GM12878 (cell line): Measurements from ENCODE around the gene HSPA12A. TPM values are rescaled to one million over a fixed set of nuclear protein-coding genes. Genes with fewer than 3 reads are reported as not detected.

ENCODE experiments used
- ASH2L ChIP-seq: fragments of 300-600, 200-600 bp; sonication (generic); IDR thresholded peaks from 2 replicates; pipeline ENCODE4 v1.6.1; 2017; ENCODE audit warnings: low read depth, mild to moderate bottlenecking, borderline replicate concordance
- NFXL1 ChIP-seq: fragments of 450-650 bp; IDR thresholded peaks from 2 replicates; pipeline ENCODE4 v1.6.1; 2017; ENCODE audit warnings: antibody characterized with exemption, mild to moderate bottlenecking, borderline replicate concordance
- RUNX3 ChIP-seq: IDR thresholded peaks from 2 replicates; pipeline ENCODE4 v1.6.1; 2012; ENCODE audit warnings: low read length, inconsistent platforms
- SIX5 ChIP-seq: IDR thresholded peaks from 2 replicates; pipeline ENCODE4 v1.6.1; 2011; ENCODE audit warnings: mild to moderate bottlenecking, low read depth, low read length, moderate library complexity; ENCODE audit not compliant: severe bottlenecking
- SREBF1 ChIP-seq: IDR thresholded peaks from 2 replicates; pipeline ENCODE4 v1.6.1; 2012; ENCODE audit warnings: mild to moderate bottlenecking, low read length
- YY1 ChIP-seq: IDR thresholded peaks from 2 replicates; pipeline ENCODE4 v1.6.1; 2011; ENCODE audit warnings: low read depth, mild to moderate bottlenecking, low read length
- polyA plus RNA-seq, 11 experiments: library from polyadenylated mRNA; depleted of rRNA in 4 of 11; unstranded in 6 of 11; stranded (reverse) in 5 of 11; fragments of >200 nt; fragmentation: Nextera tagmentation in 4 of 11; fragmentation: Illumina TruSeq in 1 of 11; extraction: Ambion mirVana in 4 of 11; extraction: Trizol in 1 of 11; gene quantifications; 1 replicate in 1 of 11; 2 replicates in 10 of 11; pipeline versions ENCODE4 v1.2.1 to v1.2.3, GENCODE V29; 2011 to 2016; ENCODE audit warnings: inconsistent platforms in 2 of 11, missing spikeins in 2 of 11, low read depth in 1 of 11
- total RNA-seq, 4 experiments: library from RNA; depleted of rRNA in 3 of 4; stranded (reverse); fragments of >200 nt in 3 of 4; fragmentation: Illumina TruSeq in 1 of 4; extraction: Trizol in 1 of 4; gene quantifications; 2 replicates each; pipeline versions ENCODE4 v1.2.1 to v1.2.3, GENCODE V29; 2013 to 2021
- TF ChIP-seq, protein P1 (sequence below): IDR thresholded peaks from 2 replicates; pipeline ENCODE4 v1.6.1; 2012; ENCODE audit warnings: improper control_type of control experiment, low read depth, low read length; ENCODE audit not compliant: insufficient replicate concordance
- TF ChIP-seq, protein P2 (sequence below): IDR thresholded peaks from 2 replicates; pipeline ENCODE4 v1.6.1; 2011; ENCODE audit warnings: low read depth, low read length, improper control_type of control experiment, borderline replicate concordance
- TF ChIP-seq, protein P3 (sequence below): fragments of 150-350 bp; IDR thresholded peaks from 2 replicates; pipeline ENCODE4 v1.6.1; 2014; ENCODE audit warnings: mild to moderate bottlenecking, low read depth, low read length
- TF ChIP-seq, protein P4 (sequence below): IDR thresholded peaks from 2 replicates; pipeline ENCODE4 v1.6.1; 2012; ENCODE audit warnings: low read depth, low read length, improper control_type of control experiment

The HSPA12A gene
- total and polyA plus RNA-seq, 10 of the 15 experiments (the other 5 are each of a cell fraction or from before 2014, with no cell fraction given) = 0.90 to 20.2 (median 2.8) TPM

DNA sequence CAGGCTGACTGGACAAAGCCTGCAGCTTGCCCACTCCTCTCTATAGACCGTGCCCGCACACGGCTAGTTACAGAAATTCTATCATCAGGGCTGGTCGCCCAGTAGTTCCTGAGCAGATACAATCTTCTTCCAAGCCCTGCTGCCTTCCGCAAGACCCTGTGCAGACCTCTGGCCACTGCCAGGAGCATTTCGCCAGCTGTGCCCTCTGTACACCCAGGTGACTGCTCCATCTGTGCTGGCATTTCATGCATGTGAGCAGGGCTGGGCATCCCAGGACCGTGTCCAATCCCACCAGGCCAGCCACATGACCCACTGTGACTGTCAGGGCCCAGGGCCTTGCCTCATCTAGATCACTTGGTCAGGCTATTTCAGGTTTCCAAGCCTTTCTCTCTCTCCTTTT, 36.9 kb downstream of the HSPA12A start (continued):
- TF ChIP-seq, protein P1, sequence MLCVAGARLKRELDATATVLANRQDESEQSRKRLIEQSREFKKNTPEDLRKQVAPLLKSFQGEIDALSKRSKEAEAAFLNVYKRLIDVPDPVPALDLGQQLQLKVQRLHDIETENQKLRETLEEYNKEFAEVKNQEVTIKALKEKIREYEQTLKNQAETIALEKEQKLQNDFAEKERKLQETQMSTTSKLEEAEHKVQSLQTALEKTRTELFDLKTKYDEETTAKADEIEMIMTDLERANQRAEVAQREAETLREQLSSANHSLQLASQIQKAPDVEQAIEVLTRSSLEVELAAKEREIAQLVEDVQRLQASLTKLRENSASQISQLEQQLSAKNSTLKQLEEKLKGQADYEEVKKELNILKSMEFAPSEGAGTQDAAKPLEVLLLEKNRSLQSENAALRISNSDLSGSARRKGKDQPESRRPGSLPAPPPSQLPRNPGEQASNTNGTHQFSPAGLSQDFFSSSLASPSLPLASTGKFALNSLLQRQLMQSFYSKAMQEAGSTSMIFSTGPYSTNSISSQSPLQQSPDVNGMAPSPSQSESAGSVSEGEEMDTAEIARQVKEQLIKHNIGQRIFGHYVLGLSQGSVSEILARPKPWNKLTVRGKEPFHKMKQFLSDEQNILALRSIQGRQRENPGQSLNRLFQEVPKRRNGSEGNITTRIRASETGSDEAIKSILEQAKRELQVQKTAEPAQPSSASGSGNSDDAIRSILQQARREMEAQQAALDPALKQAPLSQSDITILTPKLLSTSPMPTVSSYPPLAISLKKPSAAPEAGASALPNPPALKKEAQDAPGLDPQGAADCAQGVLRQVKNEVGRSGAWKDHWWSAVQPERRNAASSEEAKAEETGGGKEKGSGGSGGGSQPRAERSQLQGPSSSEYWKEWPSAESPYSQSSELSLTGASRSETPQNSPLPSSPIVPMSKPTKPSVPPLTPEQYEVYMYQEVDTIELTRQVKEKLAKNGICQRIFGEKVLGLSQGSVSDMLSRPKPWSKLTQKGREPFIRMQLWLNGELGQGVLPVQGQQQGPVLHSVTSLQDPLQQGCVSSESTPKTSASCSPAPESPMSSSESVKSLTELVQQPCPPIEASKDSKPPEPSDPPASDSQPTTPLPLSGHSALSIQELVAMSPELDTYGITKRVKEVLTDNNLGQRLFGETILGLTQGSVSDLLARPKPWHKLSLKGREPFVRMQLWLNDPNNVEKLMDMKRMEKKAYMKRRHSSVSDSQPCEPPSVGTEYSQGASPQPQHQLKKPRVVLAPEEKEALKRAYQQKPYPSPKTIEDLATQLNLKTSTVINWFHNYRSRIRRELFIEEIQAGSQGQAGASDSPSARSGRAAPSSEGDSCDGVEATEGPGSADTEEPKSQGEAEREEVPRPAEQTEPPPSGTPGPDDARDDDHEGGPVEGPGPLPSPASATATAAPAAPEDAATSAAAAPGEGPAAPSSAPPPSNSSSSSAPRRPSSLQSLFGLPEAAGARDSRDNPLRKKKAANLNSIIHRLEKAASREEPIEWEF = no peak
- TF ChIP-seq SREBF1 (no peak), RUNX3 (no peak), NFXL1 (no peak), SIX5 (no peak), ASH2L (no peak), YY1 (no peak)
- TF ChIP-seq, protein P2, sequence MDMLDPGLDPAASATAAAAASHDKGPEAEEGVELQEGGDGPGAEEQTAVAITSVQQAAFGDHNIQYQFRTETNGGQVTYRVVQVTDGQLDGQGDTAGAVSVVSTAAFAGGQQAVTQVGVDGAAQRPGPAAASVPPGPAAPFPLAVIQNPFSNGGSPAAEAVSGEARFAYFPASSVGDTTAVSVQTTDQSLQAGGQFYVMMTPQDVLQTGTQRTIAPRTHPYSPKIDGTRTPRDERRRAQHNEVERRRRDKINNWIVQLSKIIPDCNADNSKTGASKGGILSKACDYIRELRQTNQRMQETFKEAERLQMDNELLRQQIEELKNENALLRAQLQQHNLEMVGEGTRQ = no peak
- TF ChIP-seq, protein P3, sequence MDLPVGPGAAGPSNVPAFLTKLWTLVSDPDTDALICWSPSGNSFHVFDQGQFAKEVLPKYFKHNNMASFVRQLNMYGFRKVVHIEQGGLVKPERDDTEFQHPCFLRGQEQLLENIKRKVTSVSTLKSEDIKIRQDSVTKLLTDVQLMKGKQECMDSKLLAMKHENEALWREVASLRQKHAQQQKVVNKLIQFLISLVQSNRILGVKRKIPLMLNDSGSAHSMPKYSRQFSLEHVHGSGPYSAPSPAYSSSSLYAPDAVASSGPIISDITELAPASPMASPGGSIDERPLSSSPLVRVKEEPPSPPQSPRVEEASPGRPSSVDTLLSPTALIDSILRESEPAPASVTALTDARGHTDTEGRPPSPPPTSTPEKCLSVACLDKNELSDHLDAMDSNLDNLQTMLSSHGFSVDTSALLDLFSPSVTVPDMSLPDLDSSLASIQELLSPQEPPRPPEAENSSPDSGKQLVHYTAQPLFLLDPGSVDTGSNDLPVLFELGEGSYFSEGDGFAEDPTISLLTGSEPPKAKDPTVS = no peak
- TF ChIP-seq, protein P4, sequence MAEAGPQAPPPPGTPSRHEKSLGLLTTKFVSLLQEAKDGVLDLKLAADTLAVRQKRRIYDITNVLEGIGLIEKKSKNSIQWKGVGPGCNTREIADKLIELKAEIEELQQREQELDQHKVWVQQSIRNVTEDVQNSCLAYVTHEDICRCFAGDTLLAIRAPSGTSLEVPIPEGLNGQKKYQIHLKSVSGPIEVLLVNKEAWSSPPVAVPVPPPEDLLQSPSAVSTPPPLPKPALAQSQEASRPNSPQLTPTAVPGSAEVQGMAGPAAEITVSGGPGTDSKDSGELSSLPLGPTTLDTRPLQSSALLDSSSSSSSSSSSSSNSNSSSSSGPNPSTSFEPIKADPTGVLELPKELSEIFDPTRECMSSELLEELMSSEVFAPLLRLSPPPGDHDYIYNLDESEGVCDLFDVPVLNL = no peak
